Keratinocyte (primary cell): ENCODE data around the gene MST1.

Experiments used
- EZH2 ChIP-seq: IDR thresholded peaks from one replicate; pipeline ENCODE4 v1.6.1; 2012; ENCODE audit warnings: inconsistent platforms, mild to moderate bottlenecking, low read length, moderate library complexity
- TF ChIP-seq, protein P1 (sequence below), 3 experiments: IDR thresholded peaks in 1 of 3; conservative IDR thresholded peaks in 1 of 3; optimal IDR thresholded peaks in 1 of 3; 2 replicates in 2 of 3; 3 replicates in 1 of 3; pipeline versions ENCODE3 to v1.5.1; 2011; ENCODE audit warnings: low read length in 3 of 3, mild to moderate bottlenecking in 3 of 3, moderate library complexity in 2 of 3, control low read depth in 1 of 3, inconsistent platforms in 1 of 3; ENCODE audit not compliant: insufficient read depth in 2 of 3; ENCODE audit errors: extremely low read depth in 1 of 3

DNA sequence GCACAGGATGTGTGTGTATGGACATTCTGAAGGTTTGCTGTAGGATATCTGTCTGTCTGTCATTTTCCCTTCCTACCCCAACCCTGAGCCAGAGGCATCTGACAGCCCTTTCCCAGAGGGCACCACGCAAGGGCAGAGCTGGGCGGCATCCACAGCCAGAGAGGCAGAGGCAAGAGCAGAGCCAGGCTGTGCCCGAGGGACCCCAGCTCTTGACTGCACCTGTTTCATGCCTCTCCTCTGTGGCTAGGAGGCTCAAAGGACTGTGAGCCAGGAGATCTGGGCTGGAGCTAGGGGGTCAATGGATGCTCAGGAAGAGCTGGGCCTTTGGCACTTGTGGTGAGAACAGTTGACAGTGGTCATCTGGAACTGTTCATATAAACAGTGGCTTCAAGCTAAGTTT is 19.9 kb downstream of the MST1 start:
- TF ChIP-seq, protein P1, sequence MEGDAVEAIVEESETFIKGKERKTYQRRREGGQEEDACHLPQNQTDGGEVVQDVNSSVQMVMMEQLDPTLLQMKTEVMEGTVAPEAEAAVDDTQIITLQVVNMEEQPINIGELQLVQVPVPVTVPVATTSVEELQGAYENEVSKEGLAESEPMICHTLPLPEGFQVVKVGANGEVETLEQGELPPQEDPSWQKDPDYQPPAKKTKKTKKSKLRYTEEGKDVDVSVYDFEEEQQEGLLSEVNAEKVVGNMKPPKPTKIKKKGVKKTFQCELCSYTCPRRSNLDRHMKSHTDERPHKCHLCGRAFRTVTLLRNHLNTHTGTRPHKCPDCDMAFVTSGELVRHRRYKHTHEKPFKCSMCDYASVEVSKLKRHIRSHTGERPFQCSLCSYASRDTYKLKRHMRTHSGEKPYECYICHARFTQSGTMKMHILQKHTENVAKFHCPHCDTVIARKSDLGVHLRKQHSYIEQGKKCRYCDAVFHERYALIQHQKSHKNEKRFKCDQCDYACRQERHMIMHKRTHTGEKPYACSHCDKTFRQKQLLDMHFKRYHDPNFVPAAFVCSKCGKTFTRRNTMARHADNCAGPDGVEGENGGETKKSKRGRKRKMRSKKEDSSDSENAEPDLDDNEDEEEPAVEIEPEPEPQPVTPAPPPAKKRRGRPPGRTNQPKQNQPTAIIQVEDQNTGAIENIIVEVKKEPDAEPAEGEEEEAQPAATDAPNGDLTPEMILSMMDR (optimal IDR thresholded peaks at IDR 0.05 in 1 of 3, IDR thresholded peaks at IDR 0.05 in 1 of 3, conservative IDR thresholded peaks at IDR 0.05 in 1 of 3; ENCODE audit: extremely low read depth in 1 of 3, insufficient read depth in 2 of 3, low read length in 3 of 3) = no peak
- TF ChIP-seq EZH2 = no peak
